Glomerular visceral epithelial cell (primary cell): Measurements from ENCODE around the gene NFYC.
A peak's percentile ranks its signal among the peaks of the same experiment; 100 is the strongest.

Source experiments
- DNase-seq: peaks from one replicate; pipeline ENCODE4 v3.0.0-alpha.2; 2016; ENCODE audit errors: extremely low spot score

Gene NFYC

DNA sequence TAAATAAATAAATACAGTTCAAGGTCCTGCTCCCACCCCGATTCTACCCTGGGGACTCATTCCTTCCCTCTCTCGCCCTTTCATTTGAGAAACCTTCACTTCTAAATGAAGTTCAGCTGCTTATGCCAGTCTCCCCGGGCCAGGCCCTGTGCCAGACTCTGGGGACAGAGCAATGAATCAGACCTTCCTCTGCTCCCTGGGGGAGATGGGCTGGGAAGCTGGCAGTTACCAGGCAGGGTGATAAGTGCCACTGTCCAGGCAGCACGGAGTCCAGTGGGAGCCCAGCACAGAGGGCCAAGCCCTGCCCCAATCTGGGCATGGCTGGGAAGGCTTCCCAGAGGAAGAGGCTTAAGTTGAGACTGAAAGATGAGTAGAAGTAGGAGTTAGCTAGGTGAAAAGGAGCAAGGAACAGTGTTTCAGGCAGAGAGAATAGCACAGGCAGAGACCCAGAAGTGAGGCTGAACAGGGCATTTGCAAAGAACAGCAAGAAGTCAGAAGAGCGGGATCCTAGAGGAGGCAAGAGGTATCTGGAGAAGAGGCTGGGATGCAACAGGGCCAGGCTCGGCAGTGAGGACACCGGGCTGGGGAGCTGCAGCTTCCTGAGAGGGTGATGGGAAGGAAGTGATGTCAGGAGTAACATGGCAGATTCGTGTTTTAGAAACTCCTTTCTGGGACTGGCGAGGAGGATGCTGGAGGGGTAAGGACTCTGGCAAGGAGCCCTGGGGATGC is 105.6 kb downstream of the NFYC start:
- DNase-seq, result peak; percentile 40

DNA sequence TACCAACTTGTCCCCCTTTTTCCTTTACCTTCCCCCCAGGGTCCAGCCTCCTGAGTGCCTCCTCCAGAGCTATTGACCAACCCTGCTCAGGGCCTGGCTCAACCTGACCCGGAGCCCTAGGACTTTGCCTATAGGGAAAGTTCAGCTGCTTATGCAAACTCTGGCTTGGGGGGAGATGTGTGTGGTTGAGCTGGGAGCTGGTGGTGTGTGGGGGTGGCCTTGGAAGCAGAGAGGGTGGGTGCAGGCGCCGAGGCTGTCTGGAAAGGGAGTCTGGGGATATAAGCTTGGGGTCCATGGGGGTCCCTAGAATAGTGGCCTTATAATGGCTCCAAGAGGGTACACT is 106.1 kb downstream of the NFYC start:
- DNase-seq, result no peak

DNA sequence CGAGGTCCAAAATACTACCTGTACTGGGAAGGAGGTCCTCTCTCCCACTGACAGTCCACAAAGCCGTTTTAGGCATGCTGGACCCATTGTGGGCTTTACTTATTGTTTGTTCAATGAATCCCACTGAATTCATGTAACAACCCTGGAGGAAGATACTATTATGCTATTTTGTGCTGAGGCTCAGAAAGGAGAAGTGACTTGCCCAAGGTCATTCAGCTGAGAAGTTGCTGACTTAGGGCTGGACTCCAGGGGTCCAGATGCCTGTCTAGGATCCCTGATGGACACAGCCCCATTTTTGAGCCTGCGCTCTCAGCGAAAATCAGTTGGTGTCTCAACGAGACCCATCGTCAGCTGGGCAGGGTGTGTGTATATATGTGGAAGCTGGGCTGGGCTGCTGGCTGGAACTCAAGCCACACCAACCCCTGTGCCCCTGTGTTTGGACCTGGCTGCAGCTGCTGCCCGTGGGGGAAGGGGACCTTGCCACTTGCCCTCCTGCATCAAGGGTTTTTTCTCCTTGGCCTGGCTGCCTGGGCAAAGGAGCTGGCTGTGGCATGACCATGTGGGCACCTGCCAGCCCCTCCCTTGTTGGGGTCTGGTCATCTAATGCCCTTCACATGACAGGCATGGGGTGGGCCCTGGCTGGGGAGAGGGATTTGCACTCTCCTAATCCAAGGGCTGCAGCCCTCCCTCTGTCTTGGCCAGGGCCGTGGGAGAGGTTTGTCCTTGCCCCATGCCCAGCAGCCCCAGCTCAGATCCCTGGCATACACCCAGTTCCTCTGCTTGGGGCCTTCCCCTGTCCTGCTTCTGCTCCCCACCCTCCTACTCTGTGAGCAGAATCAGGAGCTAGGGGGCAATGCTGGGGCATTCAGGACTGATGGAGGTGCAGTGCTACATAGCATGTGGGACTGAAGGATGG is 107.1 kb downstream of the NFYC start:
- DNase-seq, result no peak

- no peak for DNase-seq
Observed at GRCh38 chr1:40799351-40799867, 107.9 kb downstream of the NFYC start.

DNA sequence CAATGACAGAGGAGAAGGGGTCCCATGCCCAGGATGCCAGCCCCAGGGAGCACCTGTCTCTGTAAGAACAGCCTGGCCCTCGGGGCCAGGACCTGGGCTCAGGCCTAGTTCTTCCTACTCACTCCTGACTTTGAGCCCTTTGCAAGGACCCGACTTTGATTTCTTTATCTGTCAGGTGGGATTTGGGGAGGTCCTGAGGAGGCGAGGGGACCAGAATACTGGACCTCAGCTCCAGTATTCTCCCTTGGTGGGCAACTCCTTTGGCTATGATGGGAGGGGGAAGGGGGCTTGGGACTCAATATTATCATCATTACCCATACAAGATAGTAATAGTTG is 110.2 kb downstream of the NFYC start:
- DNase-seq, result no peak

GRCh38 chr1:40802078-40802741 is 110.7 kb downstream of the NFYC start:
- DNase-seq, result peak; percentile 44

GRCh38 chr1:40802742-40803113 is 111.2 kb downstream of the NFYC start:
- no peak for DNase-seq

- DNase-seq, result no peak
Observed at GRCh38 chr1:40803447-40803846, 111.9 kb downstream of the NFYC start.

DNA sequence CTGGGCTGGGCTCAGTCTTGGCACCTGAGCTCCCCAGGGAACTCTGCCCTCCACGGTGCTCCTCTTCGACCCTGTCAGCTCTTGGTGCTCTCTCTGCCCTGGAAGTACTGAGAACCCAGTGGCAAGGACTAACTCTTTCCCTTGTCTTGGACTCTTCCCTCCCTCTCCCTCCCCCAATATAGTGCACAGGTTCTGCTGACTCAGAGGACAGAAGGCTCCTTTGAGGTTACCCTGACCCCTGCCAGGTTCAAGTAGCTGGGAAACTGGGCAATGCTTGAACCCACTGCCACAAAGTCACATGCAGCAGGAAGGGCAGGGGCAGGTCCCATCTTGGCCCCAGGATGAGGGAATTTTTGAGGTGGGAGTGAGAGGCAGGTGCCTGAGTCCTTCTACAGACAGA is 112.4 kb downstream of the NFYC start:
- DNase-seq, result no peak

- no peak for DNase-seq
Observed at GRCh38 chr1:40806240-40806639, 114.7 kb downstream of the NFYC start.

GRCh38 chr1:40806731-40807695 is 115.5 kb downstream of the NFYC start:
- no peak for DNase-seq

- DNase-seq, result no peak
Observed at GRCh38 chr1:40808002-40808401, 116.5 kb downstream of the NFYC start.

DNA sequence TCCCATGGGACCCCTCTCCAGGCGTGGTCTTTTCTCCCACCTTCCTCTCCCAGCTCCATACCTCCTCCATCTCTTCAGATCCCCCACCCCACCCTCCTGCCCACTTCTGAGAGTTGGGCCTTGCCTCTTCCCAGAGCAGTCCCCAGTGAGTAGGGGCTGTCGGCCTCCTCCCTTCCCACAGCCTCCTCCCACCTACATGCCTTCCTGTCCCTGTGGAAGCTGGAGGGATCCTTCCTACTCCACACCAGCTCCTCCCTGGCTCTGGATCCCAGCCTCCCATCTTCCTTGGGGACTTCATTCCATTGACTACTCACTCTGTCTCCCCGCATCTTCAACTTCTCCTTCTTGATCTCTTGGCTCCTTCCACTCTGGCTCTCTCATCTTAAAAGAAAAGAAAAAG is 116.9 kb downstream of the NFYC start:
- DNase-seq, result no peak

GRCh38 chr1:40808909-40809308 is 117.4 kb downstream of the NFYC start:
- DNase-seq, result no peak

GRCh38 chr1:40810927-40811326 is 119.4 kb downstream of the NFYC start:
- no peak for DNase-seq

- no peak for DNase-seq
Observed at GRCh38 chr1:40815420-40815819, 123.9 kb downstream of the NFYC start.

- no peak for DNase-seq
Observed at GRCh38 chr1:40817791-40818263, 126.3 kb downstream of the NFYC start.

- DNase-seq, result no peak
Observed at GRCh38 chr1:40818264-40818961, 126.9 kb downstream of the NFYC start.

DNA sequence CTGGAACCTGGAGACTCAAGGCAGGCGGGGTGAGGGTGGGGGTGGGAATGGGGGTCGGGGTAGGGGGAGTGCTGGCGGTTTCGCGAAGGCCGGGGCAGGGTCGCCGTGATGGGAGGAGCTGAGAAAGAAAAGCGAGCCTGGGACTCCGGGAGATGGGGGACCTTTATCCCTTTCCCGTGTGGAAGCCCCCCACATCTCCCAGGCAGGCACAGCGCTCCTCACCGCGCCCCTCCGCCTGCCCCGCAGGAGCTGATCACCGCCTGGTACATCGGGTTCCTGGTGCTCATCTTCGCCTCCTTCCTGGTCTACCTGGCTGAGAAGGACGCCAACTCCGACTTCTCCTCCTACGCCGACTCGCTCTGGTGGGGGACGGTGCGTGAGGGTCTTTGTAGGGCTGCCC is 127.6 kb downstream of the NFYC start:
- no peak for DNase-seq

GRCh38 chr1:40820251-40820797 is 128.8 kb downstream of the NFYC start:
- no peak for DNase-seq
